NCI-H526 (cell line): ENCODE measurements around the gene PGR.

Experiments
- DNase-seq, 2 experiments: peaks; one replicate each; lab custom pipeline; 2025; lab: John Stamatoyannopoulos, UW

The PGR gene

GRCh38 chr11:101010899-101011298 is 118.7 kb downstream of the PGR start:
- DNase-seq: no peak

DNA sequence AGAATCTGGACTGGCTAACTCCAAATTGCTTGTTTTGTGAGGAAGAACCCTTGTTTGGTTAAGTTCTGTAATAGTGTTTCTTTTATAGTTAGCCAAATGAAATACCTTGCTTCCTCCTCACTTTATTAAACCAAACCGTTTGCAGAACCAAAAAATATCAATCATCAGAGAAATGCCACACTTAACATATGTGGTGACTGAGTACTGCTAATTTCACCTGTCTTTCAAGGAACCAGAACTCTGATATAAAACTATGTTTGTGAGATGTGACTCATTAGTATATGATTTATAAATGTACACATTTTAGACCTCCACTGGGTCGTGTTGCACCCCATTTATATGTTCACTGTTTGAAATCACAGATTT is 119.9 kb downstream of the PGR start:
- DNase-seq: no peak

- no peak for DNase-seq
Observed at GRCh38 chr11:101008961-101009689, 120.5 kb downstream of the PGR start.

- DNase-seq: peak in 1 of 2 experiments; percentile 50
Observed at GRCh38 chr11:101003468-101003867, 126.1 kb downstream of the PGR start.

- no peak for DNase-seq
Observed at GRCh38 chr11:100999756-101000155, 129.9 kb downstream of the PGR start.

DNA sequence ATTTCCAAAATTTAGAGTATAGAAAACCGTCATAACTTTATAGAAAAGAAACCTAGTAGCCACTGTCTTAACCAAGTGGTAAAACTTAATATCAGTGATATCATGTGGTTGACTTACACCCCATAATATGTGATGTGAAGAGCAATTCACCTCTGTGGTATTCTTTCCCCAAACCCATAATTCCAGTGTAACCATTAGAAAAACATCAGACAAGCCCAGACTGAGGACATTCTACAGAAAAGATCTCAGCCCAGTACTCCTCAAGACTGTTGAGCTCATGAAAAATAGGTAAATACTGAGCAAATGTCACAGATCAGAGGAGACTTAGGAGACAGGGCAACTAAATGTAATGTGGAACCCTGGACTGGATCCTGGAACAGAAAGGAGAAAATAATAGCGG is 134.6 kb downstream of the PGR start:
- no peak for DNase-seq

- no peak for DNase-seq
Observed at GRCh38 chr11:100991541-100991940, 138.1 kb downstream of the PGR start.

DNA sequence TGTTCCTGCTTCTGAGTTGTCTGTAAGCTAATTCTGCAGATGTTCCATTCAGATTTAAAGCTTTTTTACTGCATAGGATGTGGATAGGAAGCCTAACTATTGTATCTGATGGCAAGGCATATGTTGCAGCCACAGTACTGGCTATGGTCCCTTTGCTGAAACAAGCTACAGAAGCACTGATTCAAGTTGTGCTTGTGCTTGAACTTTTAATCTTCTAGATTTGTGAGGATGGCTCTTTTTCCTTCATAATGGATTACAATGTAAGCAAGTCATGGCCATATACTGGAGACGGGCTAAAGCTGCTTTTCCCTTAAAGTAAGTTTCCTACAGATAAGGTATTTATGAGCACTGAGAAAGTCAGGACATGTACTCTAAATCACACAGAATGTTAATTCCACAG is 138.7 kb downstream of the PGR start:
- DNase-seq: no peak

DNA sequence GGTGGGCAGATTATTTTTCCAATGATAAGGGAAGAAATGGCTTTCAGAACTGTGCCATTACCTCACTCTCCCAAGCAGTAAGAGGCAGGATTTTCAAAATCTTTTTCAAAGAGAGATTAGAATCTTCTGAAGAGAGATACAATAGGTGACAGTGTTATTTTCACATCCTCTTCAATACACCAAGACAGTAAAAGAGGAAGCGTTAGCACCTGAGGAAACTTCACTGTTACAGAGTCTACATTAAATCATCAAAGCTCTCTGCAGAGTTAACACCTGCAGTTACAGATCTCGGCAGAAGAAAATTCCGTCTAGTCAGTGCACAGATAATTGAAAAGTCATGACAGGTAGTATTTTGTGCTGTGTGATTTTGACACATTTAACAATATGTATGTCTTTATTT is 144.9 kb downstream of the PGR start:
- DNase-seq: no peak

GRCh38 chr11:100981196-100981824 is 148.3 kb downstream of the PGR start:
- DNase-seq: no peak

GRCh38 chr11:100980156-100980555 is 149.5 kb downstream of the PGR start:
- peak in 1 of 2 experiments; percentile 37 for DNase-seq
